Cardiac muscle cell (in vitro differentiated cells and primary cell): ENCODE data around the gene SCRN3. TPM values are rescaled to one million over a fixed set of nuclear protein-coding genes. Genes with fewer than 3 reads are reported as not detected.

Experiments used
- DNase-seq, 2 donors: peaks; one replicate each; pipeline versions ENCODE4 v3.0.0 to v3.0.0-alpha.2; 2010 to 2017; ENCODE audit warnings: low read depth in 1 of 2, low spot score in 1 of 2
- H3K27ac ChIP-seq: fragments of 200-600 bp; sonication (generic); 2 replicates; pipeline ENCODE4 v1.5.1; 2016
- H3K27me3 ChIP-seq: fragments of 200-600 bp; sonication (generic); 2 replicates; pipeline ENCODE4 v1.6.0; 2016; ENCODE audit warnings: control low read depth
- H3K36me3 ChIP-seq: fragments of 200-600 bp; sonication (generic); 2 replicates; pipeline ENCODE4 v1.5.1; 2016; ENCODE audit warnings: control low read depth
- H3K4me1 ChIP-seq: fragments of 200-600 bp; sonication (generic); 2 replicates; pipeline ENCODE4 v1.8.1; 2017; ENCODE audit warnings: low read depth, mild to moderate bottlenecking, mixed run types
- H3K4me3 ChIP-seq: fragments of 200-600 bp; sonication (generic); 2 replicates; pipeline ENCODE4 v1.5.1; 2016; ENCODE audit warnings: mild to moderate bottlenecking
- H3K9me3 ChIP-seq: fragments of 200-600 bp; sonication (generic); 2 replicates; pipeline ENCODE4 v1.5.1; 2017; ENCODE audit warnings: low read depth, mild to moderate bottlenecking, control low read depth
- polyA plus RNA-seq: library from polyadenylated mRNA; unstranded; fragments of >200 nt; fragmentation: Nextera tagmentation; extraction: Ambion mirVana; gene quantifications from 2 replicates; pipeline ENCODE4 v1.2.1, GENCODE V29; 2016
- total RNA-seq: library from RNA; depleted of rRNA; stranded (reverse); fragments of >200 nt; gene quantifications from 2 replicates; pipeline ENCODE4 v1.2.3, GENCODE V29; 2016
- TF ChIP-seq, protein P1 (sequence below): IDR thresholded peaks from 2 replicates; pipeline ENCODE4 v1.5.1; 2012; ENCODE audit warnings: low read depth, mild to moderate bottlenecking, low read length

SCRN3 gene
- total and polyA plus RNA-seq, 2 experiments from 2014 or later = 23.5 to 42.1 TPM

GRCh38 chr2:174412256-174412655, 16.7 kb downstream of the SCRN3 start:
- no peak overlapping the region for H3K4me3 ChIP-seq
- no peaks in the 10 kb centered on the region for H3K4me1 ChIP-seq
- TF ChIP-seq, protein P1, sequence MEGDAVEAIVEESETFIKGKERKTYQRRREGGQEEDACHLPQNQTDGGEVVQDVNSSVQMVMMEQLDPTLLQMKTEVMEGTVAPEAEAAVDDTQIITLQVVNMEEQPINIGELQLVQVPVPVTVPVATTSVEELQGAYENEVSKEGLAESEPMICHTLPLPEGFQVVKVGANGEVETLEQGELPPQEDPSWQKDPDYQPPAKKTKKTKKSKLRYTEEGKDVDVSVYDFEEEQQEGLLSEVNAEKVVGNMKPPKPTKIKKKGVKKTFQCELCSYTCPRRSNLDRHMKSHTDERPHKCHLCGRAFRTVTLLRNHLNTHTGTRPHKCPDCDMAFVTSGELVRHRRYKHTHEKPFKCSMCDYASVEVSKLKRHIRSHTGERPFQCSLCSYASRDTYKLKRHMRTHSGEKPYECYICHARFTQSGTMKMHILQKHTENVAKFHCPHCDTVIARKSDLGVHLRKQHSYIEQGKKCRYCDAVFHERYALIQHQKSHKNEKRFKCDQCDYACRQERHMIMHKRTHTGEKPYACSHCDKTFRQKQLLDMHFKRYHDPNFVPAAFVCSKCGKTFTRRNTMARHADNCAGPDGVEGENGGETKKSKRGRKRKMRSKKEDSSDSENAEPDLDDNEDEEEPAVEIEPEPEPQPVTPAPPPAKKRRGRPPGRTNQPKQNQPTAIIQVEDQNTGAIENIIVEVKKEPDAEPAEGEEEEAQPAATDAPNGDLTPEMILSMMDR = no peak
- peaks cover 6% of the 10 kb centered on the region for H3K36me3 ChIP-seq
- H3K27me3 ChIP-seq = no peaks in the 10 kb centered on the region
- H3K9me3 ChIP-seq = no peaks in the 10 kb centered on the region
- no peak for DNase-seq
- H3K27ac ChIP-seq = no peak overlapping the region

GRCh38 chr2:174428214-174428613, 32.7 kb downstream of the SCRN3 start:
- DNase-seq = no peak
- H3K27ac ChIP-seq = no peak overlapping the region
- TF ChIP-seq, protein P1 = no peak
- H3K4me3 ChIP-seq = no peak overlapping the region
- H3K27me3 ChIP-seq = no peaks in the 10 kb centered on the region
- H3K36me3 ChIP-seq = peaks cover 7% of the 10 kb centered on the region
- H3K4me1 ChIP-seq = no peaks in the 10 kb centered on the region
- H3K9me3 ChIP-seq = no peaks in the 10 kb centered on the region

GRCh38 chr2:174430066-174430465, 34.5 kb downstream of the SCRN3 start:
- H3K9me3 ChIP-seq = no peaks in the 10 kb centered on the region
- H3K27ac ChIP-seq = no peak overlapping the region
- H3K36me3 ChIP-seq = peaks cover 7% of the 10 kb centered on the region
- no peaks in the 10 kb centered on the region for H3K4me1 ChIP-seq
- H3K4me3 ChIP-seq = no peak overlapping the region
- no peak for DNase-seq
- TF ChIP-seq, protein P1 = no peak
- H3K27me3 ChIP-seq = no peaks in the 10 kb centered on the region

- no peaks in the 10 kb centered on the region for H3K27me3 ChIP-seq
- no peak overlapping the region for H3K4me3 ChIP-seq
- no peaks in the 10 kb centered on the region for H3K4me1 ChIP-seq
- H3K27ac ChIP-seq = no peak overlapping the region
- peaks cover 7% of the 10 kb centered on the region for H3K36me3 ChIP-seq
- no peaks in the 10 kb centered on the region for H3K9me3 ChIP-seq
- no peak for DNase-seq
- TF ChIP-seq, protein P1 = no peak
Measured at GRCh38 chr2:174431902-174432301, 36.4 kb downstream of the SCRN3 start.

- peak overlapping the region; percentile 51 for H3K27ac ChIP-seq
- peaks cover 13% of the 10 kb centered on the region for H3K4me1 ChIP-seq
- TF ChIP-seq, protein P1 = no peak
- H3K36me3 ChIP-seq = no peaks in the 10 kb centered on the region
- no peaks in the 10 kb centered on the region for H3K27me3 ChIP-seq
- H3K9me3 ChIP-seq = no peaks in the 10 kb centered on the region
- no peak for DNase-seq
- H3K4me3 ChIP-seq = no peak overlapping the region
Measured at GRCh38 chr2:174436351-174436750, 40.8 kb downstream of the SCRN3 start.
